GM21737 (cell line): ENCODE results near the gene PRCC.

Source experiments
- ATAC-seq: cut with Tn5 transposase; IDR thresholded peaks from one replicate; pipeline ENCODE4 v1.9.1; 2021; ENCODE audit warnings: mild to moderate bottlenecking, moderate library complexity; ENCODE audit not compliant: unreplicated experiment

The PRCC gene, protein sequence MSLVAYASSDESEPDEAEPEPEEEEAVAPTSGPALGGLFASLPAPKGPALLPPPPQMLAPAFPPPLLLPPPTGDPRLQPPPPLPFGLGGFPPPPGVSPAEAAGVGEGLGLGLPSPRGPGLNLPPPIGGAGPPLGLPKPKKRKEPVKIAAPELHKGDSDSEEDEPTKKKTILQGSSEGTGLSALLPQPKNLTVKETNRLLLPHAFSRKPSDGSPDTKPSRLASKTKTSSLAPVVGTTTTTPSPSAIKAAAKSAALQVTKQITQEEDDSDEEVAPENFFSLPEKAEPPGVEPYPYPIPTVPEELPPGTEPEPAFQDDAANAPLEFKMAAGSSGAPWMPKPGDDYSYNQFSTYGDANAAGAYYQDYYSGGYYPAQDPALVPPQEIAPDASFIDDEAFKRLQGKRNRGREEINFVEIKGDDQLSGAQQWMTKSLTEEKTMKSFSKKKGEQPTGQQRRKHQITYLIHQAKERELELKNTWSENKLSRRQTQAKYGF

DNA sequence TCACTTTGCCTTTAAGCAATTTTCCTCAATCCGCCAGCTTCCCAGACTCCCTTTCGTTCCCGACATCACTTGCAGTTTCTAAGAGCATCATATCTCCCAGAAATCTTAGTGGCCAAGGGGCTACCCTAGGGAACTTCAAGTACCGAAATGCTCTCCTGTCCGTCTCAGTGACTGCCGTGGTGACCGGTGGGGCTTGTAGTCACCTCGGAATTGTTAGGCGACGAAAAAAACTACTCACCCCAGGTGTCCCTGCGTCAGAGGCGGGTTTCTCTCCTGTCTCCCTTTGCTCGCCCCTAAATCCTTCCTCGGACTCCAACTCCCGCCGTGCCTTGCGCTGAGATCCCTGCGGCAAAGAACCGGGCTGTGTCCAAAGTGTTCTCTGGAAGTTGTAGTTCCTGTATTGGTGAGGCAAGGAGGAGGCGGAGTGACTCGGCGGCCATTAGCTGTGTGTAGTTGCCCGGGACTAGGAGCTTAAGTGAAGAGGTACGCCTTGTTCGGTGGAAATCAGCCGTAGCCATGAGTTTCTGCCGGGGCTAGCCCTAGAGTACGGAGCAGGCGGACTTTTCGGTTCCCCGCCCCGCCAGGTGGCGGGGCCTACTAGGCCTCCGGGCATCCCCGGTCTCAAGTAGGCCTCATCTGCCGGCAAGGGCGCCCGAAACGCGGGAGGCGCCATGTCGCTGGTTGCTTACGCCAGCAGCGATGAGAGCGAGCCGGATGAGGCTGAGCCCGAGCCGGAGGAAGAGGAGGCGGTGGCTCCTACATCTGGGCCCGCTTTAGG, at the start of gene PRCC:
Gene PRCC (plus strand): TSS at position 435 of the 778 bp plus-strand sequence. CDS start 237 bp downstream, at position 672.
- ATAC-seq: peak; percentile 90

DNA sequence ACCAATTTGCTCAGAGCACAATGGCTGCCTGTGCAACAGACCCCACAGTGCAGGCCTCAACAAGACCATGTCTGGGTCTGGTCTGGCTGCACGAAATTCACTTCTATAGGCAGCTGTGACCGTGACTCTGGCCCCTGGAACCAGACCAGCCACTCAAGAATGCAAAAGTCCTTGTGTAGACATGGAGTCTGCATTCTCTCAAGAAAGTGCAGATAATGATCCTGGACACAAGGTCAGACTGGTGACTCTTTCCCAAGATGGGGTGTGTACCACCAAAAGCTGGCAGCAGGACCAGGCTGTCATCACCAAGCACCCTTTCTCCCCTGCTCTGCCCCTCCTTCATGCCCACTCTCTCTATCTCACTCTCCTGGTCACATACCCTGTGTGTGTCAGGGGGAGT, 46.2 kb upstream of the PRCC start:
- no peak for ATAC-seq

DNA sequence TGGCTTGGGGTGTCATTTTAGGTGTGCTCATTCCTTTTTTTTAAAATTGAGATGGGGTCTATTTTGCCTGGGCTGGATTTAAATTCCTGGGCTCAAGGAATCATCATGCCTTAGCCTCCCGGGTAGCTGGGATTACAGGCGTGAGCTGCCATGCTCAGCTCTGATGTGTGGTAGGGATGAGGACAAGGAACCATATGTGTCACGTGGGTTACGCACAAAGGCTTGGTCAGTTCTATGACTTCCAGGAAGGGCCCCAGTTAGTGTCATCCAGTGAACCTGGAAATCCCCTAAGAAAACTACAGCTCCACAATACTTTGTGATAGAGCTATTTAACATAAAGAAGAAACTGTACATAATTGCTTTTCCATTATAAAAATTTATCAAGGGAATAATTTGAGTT, 45.8 kb upstream of the PRCC start:
- no peak for ATAC-seq

DNA sequence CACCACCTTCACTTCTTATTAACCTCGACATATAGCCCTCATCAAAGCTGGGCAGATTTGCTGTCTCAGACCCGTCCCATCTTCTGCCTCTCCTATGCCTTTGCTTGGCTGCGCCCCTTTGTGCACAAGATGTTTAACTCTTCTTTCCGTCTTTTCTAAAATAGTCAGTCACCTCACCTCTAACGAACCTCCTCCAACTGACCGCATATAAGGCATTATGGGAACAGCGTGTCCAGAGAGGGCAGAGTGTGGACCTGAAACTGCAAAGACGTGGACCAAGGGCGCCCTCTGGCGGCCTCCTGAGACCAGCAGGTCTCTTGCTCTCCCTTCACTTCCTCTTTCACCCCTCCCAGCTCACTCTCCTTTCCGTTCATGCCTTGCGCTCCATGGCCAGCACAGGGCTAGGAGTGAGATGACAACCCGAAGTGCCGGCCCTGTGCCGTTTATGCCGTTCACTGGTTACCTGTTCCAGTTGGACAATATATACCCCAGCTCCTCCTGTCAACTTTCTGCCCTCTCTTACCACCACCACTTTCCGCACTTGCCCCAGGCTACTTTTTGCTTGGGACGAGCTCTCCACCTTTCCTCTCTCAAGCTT, 41.6 kb upstream of the PRCC start:
- peak; percentile 35 for ATAC-seq

DNA sequence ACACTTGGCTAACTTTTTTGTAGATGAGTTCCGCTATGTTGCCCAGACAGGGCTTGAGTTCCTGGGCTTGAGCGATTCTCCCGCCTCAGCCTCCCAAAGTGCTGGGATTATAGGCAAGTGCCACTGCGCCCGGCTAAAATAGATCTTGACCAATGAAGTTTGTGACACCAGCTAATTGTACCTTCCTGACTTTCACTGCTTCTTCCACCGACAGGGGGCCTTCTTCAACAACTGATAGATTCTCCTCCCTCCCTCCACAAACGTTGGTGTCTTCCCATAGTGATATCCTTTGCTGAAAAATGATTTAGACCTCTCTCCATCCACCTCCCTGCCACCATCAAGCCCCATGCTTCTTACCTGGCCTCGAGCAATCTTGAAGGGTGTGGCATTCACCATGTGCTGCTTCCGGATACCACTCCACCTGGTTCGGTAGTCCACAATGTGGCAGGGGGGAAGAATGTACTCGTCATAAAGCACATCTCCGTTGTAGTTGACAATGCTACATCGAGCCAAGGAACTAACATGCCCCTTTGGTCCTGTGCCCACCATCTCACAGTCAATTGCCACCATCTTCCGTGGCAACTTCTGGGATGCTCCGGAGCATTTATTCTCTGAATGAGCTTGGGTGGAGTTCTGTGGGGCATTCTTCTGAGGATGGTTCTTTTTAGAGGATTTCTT, 40.6 kb upstream of the PRCC start:
- ATAC-seq: no peak

DNA sequence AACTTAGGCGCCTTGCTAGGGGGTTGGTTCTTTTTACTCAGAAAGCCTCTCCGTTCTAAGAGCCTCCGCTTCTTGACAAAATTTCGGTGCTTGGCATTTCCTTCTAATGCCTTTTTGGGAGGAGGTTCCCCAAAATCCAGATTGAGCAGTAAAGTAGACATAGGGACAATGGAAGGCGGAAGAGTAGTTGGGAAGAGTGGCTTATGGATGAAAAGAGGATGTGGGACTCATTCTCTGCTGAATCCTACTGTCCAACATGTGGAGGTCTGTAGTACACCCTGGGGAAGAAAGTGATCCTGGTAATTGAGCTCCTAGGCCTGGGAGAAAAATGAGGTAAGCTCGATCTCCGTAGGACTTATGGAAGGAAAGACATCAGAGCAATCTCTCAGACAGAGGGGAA, 39.8 kb upstream of the PRCC start:
- no peak for ATAC-seq

DNA sequence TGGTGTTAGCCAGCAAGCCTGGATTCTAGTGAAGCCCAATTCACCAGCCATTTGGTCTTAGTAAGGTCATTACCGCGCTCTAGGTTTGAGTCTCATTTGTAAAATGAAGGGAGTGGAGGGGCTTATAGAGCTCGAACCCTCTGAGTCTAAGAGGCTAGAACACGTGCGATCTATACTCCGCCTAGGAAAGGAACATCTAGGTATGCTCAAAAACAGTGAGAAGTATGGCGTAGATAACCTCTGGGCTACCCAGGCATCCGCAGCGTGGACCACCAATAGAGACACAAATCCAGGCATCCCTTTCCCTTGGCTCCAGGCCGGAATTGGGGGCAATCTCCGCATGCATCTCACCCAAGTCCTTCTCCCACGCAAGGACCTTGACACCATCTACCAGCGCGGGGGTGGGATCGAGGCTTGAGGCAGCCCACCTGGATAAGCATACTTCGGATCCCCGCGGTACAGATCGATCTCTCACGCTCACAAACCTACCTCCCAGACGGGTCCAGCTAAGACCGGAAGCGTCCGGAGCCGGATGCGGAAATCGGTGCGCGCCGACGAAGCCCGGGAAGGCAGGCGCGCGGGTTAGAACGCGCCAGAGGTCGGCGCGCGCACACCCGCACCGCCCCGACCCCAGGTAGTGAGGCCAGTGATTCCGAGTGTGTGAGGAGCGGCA, 39.3 kb upstream of the PRCC start, which contains the start of gene METTL25B:
Gene METTL25B (plus strand): TSS at position 544 of the 673 bp plus-strand sequence. CDS start 636 bp downstream, outside the sequence.
- peak; percentile 39 for ATAC-seq

DNA sequence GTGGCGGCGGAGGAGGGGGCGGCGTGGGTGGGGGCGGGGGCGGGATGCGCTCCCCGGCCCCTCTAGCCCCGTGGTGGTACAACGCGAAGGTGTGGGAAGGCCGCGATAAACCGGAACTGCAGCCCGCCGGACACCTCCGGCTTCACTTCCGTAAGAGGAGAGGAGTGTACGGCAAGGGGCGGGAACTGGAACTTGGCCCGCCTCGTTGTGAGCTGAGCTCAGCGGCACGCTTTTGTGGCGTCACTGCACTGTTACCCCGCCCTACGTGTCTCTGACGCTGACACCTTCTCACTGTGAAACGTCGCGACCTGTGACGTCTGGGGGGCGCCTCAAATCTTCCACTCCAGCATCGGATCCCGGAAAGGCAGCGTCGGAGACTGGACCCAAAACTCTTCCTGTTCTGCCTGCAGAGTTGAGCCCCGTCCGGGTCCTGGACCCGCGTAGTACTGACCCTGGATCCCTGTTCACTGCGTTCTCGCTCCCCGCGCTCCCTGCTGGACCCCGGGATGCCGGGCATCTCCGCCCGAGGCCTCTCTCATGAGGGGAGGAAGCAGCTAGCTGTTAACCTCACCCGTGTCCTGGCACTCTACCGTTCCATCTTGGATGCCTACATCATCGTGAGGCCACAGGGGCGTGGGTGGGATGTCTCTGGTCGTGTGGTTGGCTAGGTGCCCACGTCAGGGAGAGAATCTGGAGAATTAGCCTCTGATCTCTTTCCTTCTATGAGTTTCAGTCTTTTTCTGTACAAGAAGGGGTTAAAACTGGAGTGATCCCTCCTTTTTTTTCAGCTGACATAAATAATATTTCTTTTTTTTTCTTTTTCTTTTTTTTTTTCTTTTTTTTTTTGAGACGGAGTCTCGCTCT, 38.5 kb upstream of the PRCC start, which contains the start of gene ISG20L2:
Gene ISG20L2 (minus strand): TSS at position 168 of the 864 bp plus-strand sequence. CDS start 1,114 bp downstream, outside the sequence.
- ATAC-seq: peak; percentile 81

DNA sequence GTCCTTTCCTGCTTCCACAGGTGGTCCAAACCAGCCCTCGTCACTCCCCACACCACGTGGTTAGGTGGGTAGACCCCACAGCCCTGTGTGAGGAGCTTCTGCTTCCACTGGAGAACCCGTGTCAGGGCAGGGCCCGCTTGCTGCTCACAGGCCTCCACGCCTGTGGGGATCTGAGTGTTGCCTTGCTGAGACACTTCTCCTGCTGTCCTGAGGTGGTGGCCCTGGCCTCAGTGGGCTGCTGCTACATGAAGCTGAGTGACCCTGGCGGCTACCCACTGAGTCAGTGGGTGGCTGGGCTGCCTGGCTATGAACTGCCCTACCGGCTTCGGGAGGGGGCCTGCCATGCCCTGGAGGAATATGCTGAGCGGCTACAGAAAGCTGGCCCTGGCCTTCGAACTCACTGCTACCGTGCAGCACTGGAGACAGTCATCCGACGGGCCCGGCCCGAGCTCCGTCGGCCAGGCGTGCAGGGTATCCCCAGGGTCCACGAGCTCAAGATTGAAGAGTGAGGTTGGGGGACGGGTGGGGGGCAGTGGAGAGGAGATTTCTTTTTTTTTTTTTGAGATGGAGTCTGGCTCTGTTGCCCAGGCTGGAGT, 33.2 kb upstream of the PRCC start:
- ATAC-seq: no peak

DNA sequence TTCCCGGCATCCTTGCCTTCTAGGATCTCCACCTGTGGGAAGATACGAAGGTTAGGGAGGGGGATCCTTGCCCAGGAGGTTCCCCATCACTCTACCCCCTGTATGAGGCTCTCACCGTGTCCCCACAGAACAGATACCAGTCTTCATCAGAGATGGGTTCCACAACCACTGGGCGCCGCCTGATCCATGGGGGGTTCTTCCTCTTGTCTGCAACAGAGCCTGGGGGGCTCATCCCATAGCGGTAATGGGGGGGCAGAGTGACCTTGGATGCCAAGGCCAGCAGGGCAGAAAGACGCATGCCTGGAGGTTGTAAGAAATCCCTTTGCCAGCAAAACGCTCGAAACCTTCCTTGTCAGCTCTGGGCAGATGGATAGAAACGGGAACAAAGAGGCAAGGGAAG, 28.9 kb upstream of the PRCC start:
- no peak for ATAC-seq

DNA sequence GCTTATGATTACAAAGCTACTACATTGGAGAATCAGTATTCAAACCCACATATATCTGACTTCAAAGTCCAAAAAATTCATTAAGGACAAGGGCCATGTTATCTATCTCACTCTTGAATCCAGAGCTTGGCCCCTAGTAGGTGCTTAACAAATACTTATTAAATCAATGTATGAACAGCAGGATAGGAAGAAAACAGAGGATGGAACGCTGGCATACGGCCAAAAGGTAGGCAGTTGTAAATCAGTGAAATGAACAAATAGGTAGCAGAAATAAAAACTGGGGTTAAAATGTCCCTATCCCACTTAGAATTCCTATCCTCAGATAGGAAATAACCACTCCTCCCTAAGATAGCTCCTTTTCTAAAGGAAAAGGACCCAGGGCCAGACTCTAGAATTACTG, 28.4 kb upstream of the PRCC start:
- ATAC-seq: no peak

DNA sequence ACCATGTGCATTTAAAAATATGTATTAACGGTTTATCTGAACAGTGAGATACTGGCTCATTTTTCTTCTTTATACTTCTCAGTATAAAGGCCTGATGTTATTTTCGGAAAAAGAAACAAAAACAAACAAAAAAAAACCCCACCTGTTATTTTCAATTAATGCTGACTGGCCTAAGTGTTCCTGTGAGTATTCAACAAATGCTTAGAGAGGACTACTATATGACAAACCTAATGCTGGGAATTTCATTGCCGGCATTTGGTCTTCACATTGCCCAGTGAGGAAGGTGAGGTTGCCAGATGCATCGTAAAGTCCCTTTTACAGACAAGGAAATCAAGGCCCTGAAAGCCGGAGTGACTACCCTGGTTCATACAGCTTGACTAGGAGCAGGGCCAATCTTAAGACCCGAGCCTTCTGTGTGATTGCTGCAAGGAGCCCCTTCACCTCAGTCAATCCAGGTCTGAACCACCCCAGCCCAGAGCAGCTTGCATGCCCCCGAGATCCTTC, 27.0 kb upstream of the PRCC start:
- no peak for ATAC-seq

DNA sequence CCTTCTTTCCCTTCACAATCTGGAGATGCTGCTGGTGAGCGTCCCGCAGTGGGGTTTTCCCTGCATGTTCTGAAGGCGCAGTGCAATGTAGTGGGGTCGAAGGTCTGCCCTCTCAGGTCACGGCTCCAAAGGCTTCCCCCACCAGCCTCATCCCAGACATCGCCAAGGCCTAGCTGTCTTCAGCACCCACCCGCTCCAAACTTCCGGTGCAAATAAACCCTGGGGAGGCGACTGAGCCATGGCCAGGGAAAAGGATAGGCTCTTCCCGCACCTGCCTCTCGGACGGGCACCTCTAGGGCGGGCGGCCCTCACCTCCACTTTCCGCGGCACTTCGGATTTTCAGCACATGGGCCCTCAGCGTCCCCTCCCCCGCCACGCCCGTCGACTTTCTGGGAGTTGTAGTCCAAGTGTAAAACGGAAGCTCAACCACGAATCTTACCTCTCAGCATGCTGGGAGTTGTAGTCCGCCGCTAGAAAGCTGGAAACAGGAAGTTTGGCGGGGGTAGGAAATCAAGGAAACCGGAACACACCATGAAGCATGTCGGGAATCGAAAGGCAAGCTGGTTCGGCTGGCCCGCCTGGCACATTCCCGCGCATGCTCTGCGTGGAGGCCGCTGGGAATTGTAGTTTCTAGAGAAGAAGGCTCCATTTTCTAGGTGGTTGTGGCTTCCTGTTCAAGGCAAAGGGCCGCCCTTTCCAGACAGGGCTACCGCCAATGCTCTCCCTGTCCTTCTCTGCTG, 26.4 kb upstream of the PRCC start, which contains the start of gene MRPL24:
Gene MRPL24 (minus strand): TSS at position 348 of the 740 bp plus-strand sequence. CDS start 2,384 bp downstream, outside the sequence.
- ATAC-seq: peak; percentile 68

DNA sequence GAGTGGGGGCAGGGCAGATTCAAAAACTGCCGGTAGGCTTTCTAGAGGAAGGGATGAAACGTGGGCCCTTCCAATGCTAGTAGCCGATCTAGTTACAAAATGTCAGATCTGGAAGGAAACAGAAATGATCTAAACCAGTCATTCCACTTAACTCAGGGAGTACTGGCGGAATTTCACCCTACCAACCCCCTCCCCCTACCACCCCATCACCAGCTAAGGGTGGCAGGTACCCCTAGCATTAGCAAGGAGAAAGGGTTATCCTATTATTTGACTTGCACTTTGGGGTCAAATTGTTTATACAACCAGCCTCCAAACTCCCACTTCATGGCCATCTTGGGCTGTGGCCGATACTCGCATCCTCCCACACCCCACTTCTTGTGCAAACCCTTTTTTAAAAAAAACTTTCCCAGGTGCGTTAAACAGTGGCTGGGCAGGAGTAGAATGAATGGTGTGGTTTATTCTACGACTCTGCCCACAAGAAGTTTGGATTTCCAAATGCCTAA, 25.8 kb upstream of the PRCC start:
- ATAC-seq: peak; percentile 2

DNA sequence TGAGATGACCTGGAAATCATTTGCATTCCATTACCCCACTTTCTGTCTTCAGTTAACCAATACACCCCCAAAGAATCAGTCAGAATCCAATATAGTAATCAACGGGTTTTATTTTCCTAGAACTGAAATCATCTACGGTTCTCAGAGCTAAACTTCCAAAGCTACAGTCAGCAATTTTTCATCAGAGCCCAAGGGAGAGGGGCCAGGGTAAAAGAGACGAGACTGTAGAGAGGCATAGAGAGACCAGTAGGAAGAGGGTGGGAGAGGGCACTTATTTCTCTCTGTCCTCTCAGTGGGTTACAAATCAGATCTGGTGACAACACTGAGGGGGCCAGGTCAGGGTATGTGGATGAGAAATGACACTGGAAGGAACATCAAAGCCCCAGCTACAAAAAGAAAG, 25.3 kb upstream of the PRCC start:
- ATAC-seq: no peak

DNA sequence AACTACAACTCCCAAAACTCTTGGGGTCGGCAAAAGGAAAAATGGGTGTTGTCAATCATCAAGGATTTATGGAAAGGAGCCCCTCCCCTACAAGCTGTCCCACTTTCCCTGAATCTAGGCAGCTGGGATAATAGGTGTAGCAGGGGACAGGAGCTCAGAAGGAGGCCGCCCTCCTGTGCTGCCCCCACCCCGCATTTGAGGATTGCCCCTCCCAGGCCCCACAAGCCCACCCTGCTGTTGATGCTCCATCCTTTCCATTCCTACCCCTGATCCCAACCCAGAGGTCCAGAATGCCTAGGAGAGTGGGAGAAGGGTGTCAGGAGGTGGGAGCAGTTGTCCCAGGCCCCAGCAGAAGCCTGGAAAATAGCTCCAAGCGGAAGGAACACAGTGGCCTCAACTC, 24.5 kb upstream of the PRCC start:
- ATAC-seq: no peak
